Gastroesophageal sphincter (tissue), 4 donors: ENCODE results near the gene ANXA5. TPM values are rescaled to one million over a fixed set of nuclear protein-coding genes. Genes with fewer than 3 reads are reported as not detected.

ENCODE experiments used
- ATAC-seq: fragments of 150-250 bp; one replicate; pipeline ENCODE4 v1.9.1; 2016; ENCODE audit warnings: mild to moderate bottlenecking, moderate library complexity
- H3K27ac ChIP-seq, 4 donors: fragments of 200-600 bp; sonication (generic) in 3 of 4; 1 replicate in 3 of 4; 2 replicates in 1 of 4; pipeline ENCODE4 v1.5.1; 2016 to 2019
- H3K27me3 ChIP-seq: fragments of 200-600 bp; sonication (generic); one replicate; pipeline ENCODE4 v1.5.1; 2019
- H3K36me3 ChIP-seq, 2 donors: fragments of 200-600 bp; sonication (generic); one replicate each; pipeline ENCODE4 v1.5.1; 2019; ENCODE audit warnings: control low read depth in 1 of 2
- H3K4me1 ChIP-seq, 3 donors: fragments of 200-600 bp; sonication (generic); 1 replicate in 2 of 3; 2 replicates in 1 of 3; pipeline ENCODE4 v1.5.1; 2016 to 2019; ENCODE audit warnings: control low read depth in 2 of 3
- H3K4me3 ChIP-seq, 2 donors: fragments of 200-600 bp; sonication (generic); one replicate each; pipeline ENCODE4 v1.5.1; 2019; ENCODE audit warnings: mild to moderate bottlenecking in 1 of 2, moderate library complexity in 1 of 2
- H3K9me3 ChIP-seq, 3 donors: fragments of 200-600 bp; sonication (generic); one replicate each; pipeline ENCODE4 v1.5.1; 2017 to 2019; ENCODE audit warnings: control low read depth in 2 of 3
- CTCF ChIP-seq, 4 experiments: fragments of 200-600 bp in 2 of 4; fragments of 450-650 bp in 2 of 4; sonication (generic) in 1 of 4; IDR thresholded peaks; one replicate each; pipeline ENCODE4 v1.5.1; 2017 to 2019; ENCODE audit warnings: antibody characterized with exemption in 4 of 4, mild to moderate bottlenecking in 2 of 4, moderate library complexity in 2 of 4
- EP300 ChIP-seq: sonication (generic); formaldehyde crosslinking; IDR thresholded peaks from one replicate; pipeline ENCODE4 v1.6.1; 2017; ENCODE audit warnings: antibody characterized with exemption, mild to moderate bottlenecking
- POLR2A ChIP-seq, 2 donors: fragments of 450-650 bp; IDR thresholded peaks; one replicate each; pipeline ENCODE4 v1.6.1; 2017; ENCODE audit warnings: antibody characterized with exemption in 2 of 2, mild to moderate bottlenecking in 2 of 2, moderate library complexity in 1 of 2
- POLR2AphosphoS5 ChIP-seq: sonication (generic); formaldehyde crosslinking; IDR thresholded peaks from one replicate; pipeline ENCODE4 v1.6.1; 2017; ENCODE audit warnings: antibody characterized with exemption
- WGBS, 2 donors: methylation state at CpG; one replicate each; pipeline ENCODE4 v1.1.5; 2018; ENCODE audit warnings: low coverage in 1 of 2; 5-methylcytosine and 5-hydroxymethylcytosine counted together
- total RNA-seq, 4 donors: library from RNA; depleted of rRNA; stranded (reverse); fragments of >200 nt; gene quantifications; one replicate each; pipeline ENCODE4 v1.1.0, GENCODE V29; 2016

The ANXA5 gene
- total RNA-seq, 4 donors from 2014 or later, result 235 to 412 (median 359) TPM

GRCh38 chr4:121692261-121692660 lies 4.5 kb downstream of the ANXA5 start:
- no peak for ATAC-seq
- Histone ChIP-seq H3K27ac (peak overlapping the region in 1 of 4 donors; percentile 76), H3K9me3 (no peaks in the 10 kb centered on the region), H3K36me3 (no peaks in the 10 kb centered on the region), H3K4me3 (no peak overlapping the region), H3K27me3 (no peaks in the 10 kb centered on the region), H3K4me1 (peaks cover 4 to 79% (median 40%) of the 10 kb centered on the region in 3 donors)
- no peak for TF ChIP-seq POLR2AphosphoS5
- TF ChIP-seq CTCF (IDR thresholded peaks at IDR 0.05), result no peak
- no peak for TF ChIP-seq EP300
- no peak for TF ChIP-seq POLR2A (IDR thresholded peaks at IDR 0.05)

- ATAC-seq, result no peak
- peaks cover 4 to 70% (median 40%) of the 10 kb centered on the region in 3 donors for H3K4me1 ChIP-seq
Observed at GRCh38 chr4:121690001-121690400, 6.8 kb downstream of the ANXA5 start.

GRCh38 chr4:121688701-121689100 lies 8.1 kb downstream of the ANXA5 start:
- no peak overlapping the region for H3K4me3 ChIP-seq
- ATAC-seq, result no peak
- H3K9me3 ChIP-seq, result no peaks in the 10 kb centered on the region
- peaks cover 4 to 57% (median 37%) of the 10 kb centered on the region in 3 donors for H3K4me1 ChIP-seq
- peaks cover 0 to 31% of the 10 kb centered on the region in 2 donors for H3K36me3 ChIP-seq
- no peaks in the 10 kb centered on the region for H3K27me3 ChIP-seq
- 64 to 80% methylated on average over 2 of the region's 2 CpGs for WGBS, 2 donors
- TF ChIP-seq POLR2A (IDR thresholded peaks at IDR 0.05) (no peak), EP300 (no peak), POLR2AphosphoS5 (no peak), CTCF (IDR thresholded peaks at IDR 0.05) (no peak)
- H3K27ac ChIP-seq, result no peak overlapping the region

More at GRCh38 chr4:121690001-121690400, 6.8 kb downstream of the ANXA5 start:
- H3K27ac ChIP-seq, result peak overlapping the region in 3 of 4 donors; percentile 0 to 76 (median 61)
- H3K36me3 ChIP-seq, result peaks cover 0 to 19% of the 10 kb centered on the region in 2 donors
- no peaks in the 10 kb centered on the region for H3K27me3 ChIP-seq
- 76 to 85% methylated on average over 1 to 2 of the region's 2 CpGs for WGBS, 2 donors
- no peaks in the 10 kb centered on the region for H3K9me3 ChIP-seq
- no peak for TF ChIP-seq POLR2AphosphoS5
- TF ChIP-seq CTCF (IDR thresholded peaks at IDR 0.05), result no peak
- TF ChIP-seq POLR2A (IDR thresholded peaks at IDR 0.05), result no peak
- no peak for TF ChIP-seq EP300
- H3K4me3 ChIP-seq, result no peak overlapping the region

- WGBS, 2 donors, result 53 to 75% methylated on average over 2 of the region's 2 CpGs
- ATAC-seq, result no peak
- H3K4me1 ChIP-seq, result peaks cover 4 to 53% (median 33%) of the 10 kb centered on the region in 3 donors
- H3K9me3 ChIP-seq, result no peaks in the 10 kb centered on the region
- no peaks in the 10 kb centered on the region for H3K27me3 ChIP-seq
- H3K27ac ChIP-seq, result no peak overlapping the region
- peaks cover 0 to 35% of the 10 kb centered on the region in 2 donors for H3K36me3 ChIP-seq
- no peak overlapping the region for H3K4me3 ChIP-seq
- TF ChIP-seq EP300 (no peak), POLR2A (IDR thresholded peaks at IDR 0.05) (no peak), POLR2AphosphoS5 (no peak), CTCF (IDR thresholded peaks at IDR 0.05) (no peak)
Observed at GRCh38 chr4:121688261-121688660, 8.5 kb downstream of the ANXA5 start.

GRCh38 chr4:121686255-121686654 lies 10.5 kb downstream of the ANXA5 start:
- H3K36me3 ChIP-seq, result peaks cover 3 to 55% of the 10 kb centered on the region in 2 donors
- no peak for ATAC-seq
- no peaks in the 10 kb centered on the region for H3K27me3 ChIP-seq
- no peaks in the 10 kb centered on the region for H3K9me3 ChIP-seq
- no peak overlapping the region for H3K4me3 ChIP-seq
- 90 to 95% methylated on average over 6 of the region's 6 CpGs for WGBS, 2 donors
- H3K4me1 ChIP-seq, result peaks cover 4 to 32% (median 20%) of the 10 kb centered on the region in 3 donors
- no peak overlapping the region for H3K27ac ChIP-seq
- TF ChIP-seq POLR2AphosphoS5, result no peak
- no peak for TF ChIP-seq EP300
- TF ChIP-seq CTCF (IDR thresholded peaks at IDR 0.05), result no peak
- no peak for TF ChIP-seq POLR2A (IDR thresholded peaks at IDR 0.05)
